Cardiac muscle cell (in vitro differentiated cells and primary cell): Measurements from ENCODE around the gene CAT. TPM values are rescaled to one million over a fixed set of nuclear protein-coding genes. Genes with fewer than 3 reads are reported as not detected.

Source experiments
- DNase-seq, 2 donors: peaks; one replicate each; pipeline versions ENCODE4 v3.0.0 to v3.0.0-alpha.2; 2010 to 2017; ENCODE audit warnings: low read depth in 1 of 2, low spot score in 1 of 2
- H3K27ac ChIP-seq: fragments of 200-600 bp; sonication (generic); 2 replicates; pipeline ENCODE4 v1.5.1; 2016
- H3K27me3 ChIP-seq: fragments of 200-600 bp; sonication (generic); 2 replicates; pipeline ENCODE4 v1.6.0; 2016; ENCODE audit warnings: control low read depth
- H3K36me3 ChIP-seq: fragments of 200-600 bp; sonication (generic); 2 replicates; pipeline ENCODE4 v1.5.1; 2016; ENCODE audit warnings: control low read depth
- H3K4me1 ChIP-seq: fragments of 200-600 bp; sonication (generic); 2 replicates; pipeline ENCODE4 v1.8.1; 2017; ENCODE audit warnings: low read depth, mild to moderate bottlenecking, mixed run types
- H3K4me3 ChIP-seq: fragments of 200-600 bp; sonication (generic); 2 replicates; pipeline ENCODE4 v1.5.1; 2016; ENCODE audit warnings: mild to moderate bottlenecking
- H3K9me3 ChIP-seq: fragments of 200-600 bp; sonication (generic); 2 replicates; pipeline ENCODE4 v1.5.1; 2017; ENCODE audit warnings: low read depth, mild to moderate bottlenecking, control low read depth
- CTCF ChIP-seq: IDR thresholded peaks from 2 replicates; pipeline ENCODE4 v1.5.1; 2012; ENCODE audit warnings: low read depth, mild to moderate bottlenecking, low read length
- polyA plus RNA-seq: library from polyadenylated mRNA; unstranded; fragments of >200 nt; fragmentation: Nextera tagmentation; extraction: Ambion mirVana; gene quantifications from 2 replicates; pipeline ENCODE4 v1.2.1, GENCODE V29; 2016
- total RNA-seq: library from RNA; depleted of rRNA; stranded (reverse); fragments of >200 nt; gene quantifications from 2 replicates; pipeline ENCODE4 v1.2.3, GENCODE V29; 2016

The CAT gene
- total and polyA plus RNA-seq, 2 experiments from 2014 or later = 27.1 to 50.1 TPM

- Histone ChIP-seq H3K4me1 (no peaks in the 10 kb centered on the region), H3K9me3 (no peaks in the 10 kb centered on the region), H3K36me3 (no peaks in the 10 kb centered on the region), H3K27ac (no peak overlapping the region), H3K27me3 (no peaks in the 10 kb centered on the region), H3K4me3 (no peak overlapping the region)
- DNase-seq = no peak
- no peak for TF ChIP-seq CTCF
Observed at GRCh38 chr11:34502949-34503348, 64.2 kb downstream of the CAT start.

GRCh38 chr11:34505874-34506273 is 67.1 kb downstream of the CAT start:
- Histone ChIP-seq H3K4me3 (no peak overlapping the region), H3K27ac (no peak overlapping the region), H3K9me3 (no peaks in the 10 kb centered on the region), H3K36me3 (no peaks in the 10 kb centered on the region), H3K27me3 (no peaks in the 10 kb centered on the region), H3K4me1 (no peaks in the 10 kb centered on the region)
- DNase-seq = no peak
- no peak for TF ChIP-seq CTCF

GRCh38 chr11:34507156-34507555 is 68.4 kb downstream of the CAT start:
- Histone ChIP-seq H3K36me3 (no peaks in the 10 kb centered on the region), H3K27me3 (no peaks in the 10 kb centered on the region), H3K4me1 (no peaks in the 10 kb centered on the region), H3K27ac (no peak overlapping the region), H3K9me3 (no peaks in the 10 kb centered on the region), H3K4me3 (no peak overlapping the region)
- no peak for TF ChIP-seq CTCF
- DNase-seq = no peak

GRCh38 chr11:34507610-34508009 is 68.9 kb downstream of the CAT start:
- no peak for DNase-seq
- H3K4me1 ChIP-seq = no peaks in the 10 kb centered on the region
- no peaks in the 10 kb centered on the region for H3K27me3 ChIP-seq
- H3K36me3 ChIP-seq = no peaks in the 10 kb centered on the region
- H3K9me3 ChIP-seq = no peaks in the 10 kb centered on the region
- no peak overlapping the region for H3K27ac ChIP-seq
- no peak overlapping the region for H3K4me3 ChIP-seq
- TF ChIP-seq CTCF = no peak

GRCh38 chr11:34508524-34508923 is 69.8 kb downstream of the CAT start:
- TF ChIP-seq CTCF = no peak
- Histone ChIP-seq H3K4me3 (no peak overlapping the region), H3K4me1 (no peaks in the 10 kb centered on the region), H3K27me3 (no peaks in the 10 kb centered on the region), H3K9me3 (no peaks in the 10 kb centered on the region), H3K36me3 (no peaks in the 10 kb centered on the region), H3K27ac (no peak overlapping the region)
- peak in 1 of 2 donors; percentile 5 for DNase-seq

- no peaks in the 10 kb centered on the region for H3K27me3 ChIP-seq
- no peaks in the 10 kb centered on the region for H3K9me3 ChIP-seq
- no peak for TF ChIP-seq CTCF
- no peak overlapping the region for H3K27ac ChIP-seq
- no peaks in the 10 kb centered on the region for H3K4me1 ChIP-seq
- DNase-seq = no peak
- H3K4me3 ChIP-seq = no peak overlapping the region
- no peaks in the 10 kb centered on the region for H3K36me3 ChIP-seq
Observed at GRCh38 chr11:34509336-34509876, 70.7 kb downstream of the CAT start.
